Activated CD8-positive, alpha-beta memory T cell treated with anti-CD3 and anti-CD28 coated beads for 24 hours (primary cell): ENCODE data around the gene RENBP.

ENCODE experiments used
- DNase-seq: peaks from one replicate; pipeline ENCODE4 v3.0.0-alpha.2; 2020

The RENBP gene

DNA sequence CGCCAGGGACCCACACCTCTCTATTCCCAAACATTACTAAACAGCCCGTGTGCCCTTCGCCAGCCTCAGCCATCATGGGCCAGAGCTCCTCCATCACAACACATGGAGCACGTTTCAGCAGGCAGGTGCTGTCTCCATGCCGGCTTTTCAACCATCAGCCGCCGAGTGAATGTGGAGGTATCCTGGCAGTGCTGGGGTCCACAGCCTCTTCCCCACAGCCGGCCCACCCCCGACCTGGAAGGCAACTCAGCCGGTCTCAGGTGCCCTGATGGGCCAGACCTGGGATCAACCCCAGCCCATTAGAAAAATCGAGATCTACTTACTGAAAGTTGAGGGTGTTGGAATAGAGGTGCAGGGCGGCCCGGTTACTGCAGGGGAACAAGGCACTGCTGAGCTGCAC lies 12.7 kb downstream of the RENBP start:
- DNase-seq: no peak

- DNase-seq: no peak
Measured at GRCh38 chrX:153931151-153931550, 13.3 kb downstream of the RENBP start.

DNA sequence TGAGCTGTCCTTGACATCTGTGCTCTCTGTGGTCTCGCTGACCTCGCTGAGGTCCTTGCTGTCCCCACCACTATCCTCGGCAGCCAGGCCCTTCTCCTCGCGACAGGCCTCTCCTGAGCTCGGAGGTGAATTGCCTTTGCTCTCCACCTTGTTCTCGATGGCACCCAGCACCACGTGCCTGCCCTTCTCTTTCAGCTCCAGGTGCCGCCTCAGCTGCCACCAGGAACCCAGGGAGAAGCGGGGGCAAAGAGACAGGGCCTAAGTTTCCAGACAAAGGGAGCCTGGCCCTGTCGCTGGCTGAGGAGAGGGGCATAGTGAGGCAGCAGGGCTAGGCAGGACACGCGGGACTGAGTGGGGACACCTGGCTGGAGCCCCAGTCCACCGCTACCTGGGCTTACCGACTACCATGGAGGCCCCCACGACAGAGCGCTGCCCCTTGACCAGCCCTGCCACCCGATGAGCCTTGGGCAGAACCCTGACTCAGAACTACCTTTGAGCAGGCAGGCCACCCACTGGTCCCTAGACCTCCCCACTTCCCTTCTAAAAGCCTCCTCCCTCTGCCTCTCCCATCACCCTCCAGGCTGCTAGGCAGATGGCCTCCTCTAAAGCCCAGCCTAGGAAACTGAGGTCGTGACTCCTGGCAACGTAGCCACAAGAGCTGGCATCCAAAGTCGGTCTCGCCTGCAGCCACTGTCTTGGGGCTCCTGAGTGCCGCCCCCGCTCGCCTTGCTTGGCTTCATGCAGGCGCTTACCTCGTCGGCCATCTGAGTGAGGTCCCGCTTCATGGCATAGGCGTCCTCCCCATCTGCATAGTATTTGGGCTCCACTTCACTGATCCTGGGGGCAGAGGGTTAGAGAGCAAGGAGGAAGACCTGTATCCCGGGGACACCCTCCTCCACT lies 14.2 kb downstream of the RENBP start:
- DNase-seq: no peak

GRCh38 chrX:153929576-153929975 lies 14.9 kb downstream of the RENBP start:
- no peak for DNase-seq

- DNase-seq: no peak
Measured at GRCh38 chrX:153928846-153929245, 15.6 kb downstream of the RENBP start.

GRCh38 chrX:153927922-153928760 lies 16.3 kb downstream of the RENBP start:
- DNase-seq: peak; percentile 95

GRCh38 chrX:153927672-153927921 lies 16.8 kb downstream of the RENBP start:
- DNase-seq: no peak

GRCh38 chrX:153926858-153927671 lies 17.4 kb downstream of the RENBP start:
- DNase-seq: peak; percentile 85

DNA sequence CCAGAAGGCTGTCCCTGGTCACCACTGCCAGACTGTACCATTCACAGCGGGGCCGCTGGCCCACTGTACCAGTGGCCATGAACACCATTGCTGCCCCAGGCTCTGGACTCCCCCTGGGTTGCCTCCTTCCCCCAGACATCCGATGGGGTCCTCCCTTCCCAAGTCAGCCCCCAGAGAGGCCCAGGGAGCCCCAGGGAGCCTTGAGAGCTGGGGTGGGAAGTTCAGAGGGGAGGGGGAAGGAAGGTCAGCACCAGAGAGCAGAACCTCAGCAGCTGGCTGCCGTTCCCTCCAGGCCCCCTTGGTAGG lies 17.9 kb downstream of the RENBP start:
- DNase-seq: no peak

- peak; percentile 78 for DNase-seq
Measured at GRCh38 chrX:153925739-153926551, 18.5 kb downstream of the RENBP start, which contains the start of gene ARHGAP4. TSS of gene ARHGAP4 (minus strand) at chrX:153926264. CDS start at chrX:153926202, 62 bp downstream.

DNA sequence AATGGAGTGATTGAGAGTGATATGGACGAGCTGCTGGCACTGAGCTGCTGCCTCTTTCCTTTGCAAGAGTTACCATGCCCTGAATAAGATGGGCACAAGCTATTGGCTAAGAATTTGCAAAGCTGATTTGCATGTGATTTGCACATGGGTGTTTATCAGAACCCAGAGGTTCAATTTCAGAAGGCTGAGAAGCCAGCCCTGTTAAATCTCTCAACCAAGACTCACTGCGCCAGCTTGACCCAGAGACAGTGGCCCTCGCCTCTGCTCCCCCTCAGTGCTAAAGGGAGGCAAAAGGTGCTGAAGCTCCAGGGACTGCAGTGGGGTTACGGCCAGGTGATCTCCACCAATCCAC lies 19.1 kb downstream of the RENBP start:
- no peak for DNase-seq

DNA sequence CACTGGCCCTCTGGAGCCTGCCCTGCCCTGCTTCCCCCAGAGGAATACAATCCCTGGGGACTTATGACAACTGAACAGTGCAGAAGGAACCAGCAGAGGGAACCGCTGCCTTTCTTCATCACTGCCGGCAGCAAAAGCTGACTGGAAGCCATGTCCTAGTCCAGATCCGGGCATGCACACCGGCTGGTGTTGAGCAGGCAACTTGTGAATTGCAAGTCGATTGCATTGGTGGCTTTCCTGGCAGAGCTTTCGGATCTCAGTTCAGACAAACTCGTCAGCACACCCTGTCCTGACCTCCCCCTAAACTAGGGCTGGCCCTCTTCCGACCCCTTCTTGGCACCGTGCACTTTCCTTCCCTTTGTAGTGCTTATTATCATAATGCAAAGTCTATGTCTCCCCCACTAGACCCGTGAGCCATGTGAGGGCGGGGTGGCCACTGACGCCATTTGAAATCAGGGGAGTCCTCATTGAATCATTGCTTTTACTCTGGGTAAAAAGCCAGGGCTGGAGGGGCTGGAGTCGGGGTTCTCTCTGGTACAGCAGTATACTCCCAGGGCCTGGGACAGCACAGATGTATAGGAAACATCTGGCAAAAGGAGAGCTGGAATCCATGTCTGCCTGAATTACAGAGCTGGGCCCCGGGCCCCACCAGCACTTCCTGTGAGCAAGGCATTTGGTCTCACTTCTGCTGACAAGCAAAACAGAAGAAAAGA lies 20.1 kb downstream of the RENBP start:
- no peak for DNase-seq

DNA sequence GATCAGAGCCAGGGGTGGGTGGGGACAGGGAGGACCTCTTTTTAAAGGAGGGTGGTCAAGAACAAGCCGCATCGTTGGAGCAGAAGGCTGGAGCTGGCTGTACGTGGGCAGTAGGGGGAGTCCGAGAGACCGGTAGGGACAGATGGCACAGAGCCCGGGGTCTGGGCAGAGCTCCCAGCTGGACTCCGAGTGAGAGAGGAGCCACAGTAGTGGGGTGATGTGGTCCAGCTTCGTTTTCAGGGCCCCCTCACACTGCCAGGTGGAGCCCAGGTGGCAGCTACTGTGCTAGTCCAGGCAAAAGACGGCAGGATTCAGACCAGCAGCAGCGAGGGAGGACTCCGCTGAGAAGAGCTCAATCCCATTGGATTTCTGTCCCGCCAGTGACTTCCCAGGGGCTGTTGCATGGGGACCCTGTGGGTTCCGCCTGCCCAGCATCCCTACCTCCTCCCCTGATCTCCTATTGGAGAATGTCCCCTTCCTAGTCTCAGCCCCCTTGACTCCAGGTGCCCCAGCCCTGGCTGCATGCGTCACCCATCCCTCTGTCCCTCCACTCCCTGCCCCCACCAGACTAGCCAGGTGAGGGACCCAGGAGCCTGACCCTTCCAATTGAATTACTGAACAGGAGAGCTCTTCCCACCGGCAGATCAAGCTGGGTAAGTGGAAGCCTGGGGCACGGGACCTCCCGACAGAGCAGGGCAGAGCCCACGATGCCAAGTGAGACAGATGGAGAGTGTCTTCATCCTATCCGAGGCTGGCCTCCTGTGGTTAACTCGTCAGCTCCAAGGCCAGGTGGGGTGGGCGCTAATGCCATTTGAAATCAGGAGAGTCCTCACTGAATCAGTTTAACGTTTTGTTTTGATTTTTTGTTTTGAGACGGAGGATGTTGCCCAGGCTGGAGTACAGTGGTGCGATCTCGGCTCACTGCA lies 21.2 kb downstream of the RENBP start:
- no peak for DNase-seq

- no peak for DNase-seq
Measured at GRCh38 chrX:153921511-153922446, 22.7 kb downstream of the RENBP start.

DNA sequence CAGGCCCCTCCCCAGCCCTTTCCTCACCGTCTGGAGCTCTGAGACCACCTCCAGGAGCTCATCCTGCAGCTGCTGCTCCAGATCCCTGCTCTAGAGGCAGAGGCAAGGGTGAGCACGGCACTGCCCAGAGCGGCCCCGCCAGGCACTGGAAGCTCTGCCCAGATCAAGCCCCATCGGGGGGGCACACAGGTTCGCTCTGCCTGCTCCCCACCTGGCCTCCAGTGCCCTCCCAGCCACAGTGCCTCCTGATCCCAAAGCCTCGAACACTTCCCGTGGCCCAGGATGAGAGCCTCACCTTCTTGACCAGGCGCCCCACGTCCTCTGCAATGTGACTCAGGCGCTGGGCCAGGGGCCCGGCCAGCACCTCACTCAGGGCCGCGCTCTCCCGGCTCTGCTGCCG lies 23.4 kb downstream of the RENBP start:
- no peak for DNase-seq

- DNase-seq: no peak
Measured at GRCh38 chrX:153920546-153920945, 23.9 kb downstream of the RENBP start.

DNA sequence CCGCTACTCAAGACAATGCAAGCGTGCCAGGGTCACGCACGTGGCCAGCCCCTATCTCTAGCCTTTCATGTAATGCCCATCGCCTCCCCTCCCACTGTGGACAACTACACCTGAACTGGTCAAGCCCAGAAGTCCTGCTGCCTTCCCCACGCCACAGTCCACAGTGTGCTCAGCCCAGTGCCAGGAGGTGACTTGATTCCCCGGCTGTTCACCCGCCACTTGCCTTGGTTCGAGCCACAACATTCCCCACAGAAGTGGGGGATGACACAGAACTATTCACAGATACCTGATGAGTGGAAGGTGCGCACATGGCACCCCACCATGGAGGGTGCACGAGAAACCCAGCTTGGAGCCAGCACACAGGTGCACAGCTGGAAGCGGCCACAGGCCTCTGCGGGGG lies 25.2 kb downstream of the RENBP start:
- no peak for DNase-seq

- no peak for DNase-seq
Measured at GRCh38 chrX:153917869-153918268, 26.6 kb downstream of the RENBP start.

DNA sequence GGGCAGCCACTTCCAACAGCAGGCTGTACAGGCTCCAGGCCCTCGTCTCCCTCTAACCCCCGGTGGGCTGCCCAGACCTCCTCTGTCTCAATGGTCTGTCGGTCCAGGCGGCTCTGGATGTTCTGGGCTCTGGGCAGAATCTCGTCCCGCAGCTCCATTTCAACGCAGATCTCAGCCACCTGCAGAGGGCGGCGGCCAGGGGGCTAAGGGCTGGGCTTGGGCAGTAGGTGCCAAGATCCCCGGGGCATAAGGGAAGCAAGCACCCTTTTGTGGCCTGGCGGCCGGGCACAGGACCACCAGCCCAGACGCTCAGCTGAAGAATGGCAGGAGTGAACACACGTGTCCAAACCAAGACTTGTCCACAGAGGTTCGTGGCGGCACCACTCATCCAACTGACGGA lies 30.7 kb downstream of the RENBP start:
- DNase-seq: no peak

DNA sequence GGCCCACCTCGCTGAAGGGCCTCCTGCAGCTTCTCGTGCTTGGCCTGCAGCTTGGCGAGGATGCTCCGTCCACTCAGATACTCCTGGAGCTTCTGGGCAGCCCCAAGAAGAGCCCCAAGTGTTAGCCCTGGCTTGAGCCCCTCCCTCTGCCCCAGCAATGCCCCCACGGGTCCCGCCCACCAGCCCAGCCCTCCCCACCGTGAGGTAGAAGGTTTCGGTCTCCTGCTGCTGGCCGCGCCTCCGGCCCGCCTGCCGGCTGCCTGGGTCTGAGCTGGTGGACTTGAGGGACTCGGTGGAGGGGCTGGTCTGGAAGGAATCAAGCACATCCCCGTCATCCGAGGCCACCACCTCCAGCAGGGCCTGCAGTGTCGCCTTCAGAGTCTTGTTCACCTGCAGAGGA lies 31.2 kb downstream of the RENBP start:
- DNase-seq: no peak
